WTC11 (cell line): ENCODE data around the gene ARL4C. TPM values are rescaled to one million over a fixed set of nuclear protein-coding genes. Genes with fewer than 3 reads are reported as not detected.

ENCODE experiments used
- ATAC-seq: fragments of 200-7000 bp; cut with Tn5 transposase; 2 replicates; pipeline ENCODE4 v1.10.0; 2021; ENCODE audit warnings: mild to moderate bottlenecking, moderate library complexity
- CTCF ChIA-PET: fragments of 300-600 bp; sonication (Branson Sonifier 250); formaldehyde crosslinking; loops from one replicate; lab custom pipeline; 2021; ENCODE audit warnings: antibody characterized with exemption; lab: Charles Lee
- POLR2A ChIA-PET: fragments of 350-600 bp; sonication (Branson Sonifier 250); formaldehyde crosslinking; loops from one replicate; lab custom pipeline; 2021; ENCODE audit warnings: antibody characterized with exemption; lab: Charles Lee
- DNase-seq: peaks from one replicate; pipeline ENCODE4 v3.0.0; 2021; ENCODE audit warnings: low spot score
- H3K27ac Mint-ChIP-seq: 2 replicates; pipeline ENCODE4 v1.8.0; 2021; ENCODE audit warnings: mixed read lengths
- H3K27me3 Mint-ChIP-seq: 2 replicates; pipeline ENCODE4 v1.8.0; 2021; ENCODE audit warnings: low read depth, mild to moderate bottlenecking, moderate library complexity, mixed read lengths
- H3K36me3 Mint-ChIP-seq: 2 replicates; pipeline ENCODE4 v1.8.0; 2021; ENCODE audit warnings: mixed read lengths
- H3K4me1 Mint-ChIP-seq: 2 replicates; pipeline ENCODE4 v1.8.0; 2022; ENCODE audit warnings: mixed read lengths
- H3K4me3 Mint-ChIP-seq: 2 replicates; pipeline ENCODE4 v1.8.0; 2021; ENCODE audit warnings: mild to moderate bottlenecking, moderate library complexity, mixed read lengths
- H3K9me3 Mint-ChIP-seq: 2 replicates; pipeline ENCODE4 v1.8.0; 2021; ENCODE audit warnings: mixed read lengths
- CREM ChIP-seq: sonication (generic); formaldehyde crosslinking; IDR thresholded peaks from 2 replicates; pipeline ENCODE4 v1.8.1; 2022; ENCODE audit warnings: mild to moderate bottlenecking, missing genetic modification reagents, moderate library complexity
- GABPB1 ChIP-seq: sonication (generic); formaldehyde crosslinking; IDR thresholded peaks from 2 replicates; pipeline ENCODE4 v1.8.1; 2023; ENCODE audit warnings: mild to moderate bottlenecking, missing genetic modification reagents
- NFE2L1 ChIP-seq: sonication (generic); formaldehyde crosslinking; IDR thresholded peaks from 2 replicates; pipeline ENCODE4 v1.8.1; 2023; ENCODE audit warnings: missing genetic modification reagents
- TEAD1 ChIP-seq: sonication (generic); formaldehyde crosslinking; IDR thresholded peaks from 2 replicates; pipeline ENCODE4 v1.8.0; 2022; ENCODE audit warnings: mild to moderate bottlenecking, missing genetic modification reagents
- TEAD4 ChIP-seq: sonication (generic); formaldehyde crosslinking; IDR thresholded peaks from 2 replicates; pipeline ENCODE4 v1.8.0; 2022; ENCODE audit warnings: mild to moderate bottlenecking, missing genetic modification reagents
- ZNF671 ChIP-seq: fragments of 250-450 bp; sonication (Bioruptor Pico); IDR thresholded peaks from 2 replicates; pipeline ENCODE4 v1.8.0; 2021; ENCODE audit warnings: mild to moderate bottlenecking
- total RNA-seq: library from RNA; stranded (reverse); gene quantifications from 3 replicates; pipeline ENCODE4 v1.2.3, GENCODE V29; 2021
- TF ChIP-seq, protein P1 (sequence below): sonication (generic); formaldehyde crosslinking; IDR thresholded peaks from 2 replicates; pipeline ENCODE4 v1.8.1; 2022; ENCODE audit warnings: low read depth, missing genetic modification reagents, borderline replicate concordance
- TF ChIP-seq, protein P2 (sequence below): sonication (generic); formaldehyde crosslinking; conservative IDR thresholded peaks from 2 replicates; pipeline ENCODE4 v1.8.1; 2023; ENCODE audit warnings: mild to moderate bottlenecking, low read depth, missing genetic modification reagents, moderate library complexity
- TF ChIP-seq, protein P3 (sequence below): sonication (generic); formaldehyde crosslinking; IDR thresholded peaks from 2 replicates; pipeline ENCODE4 v1.8.1; 2023; ENCODE audit warnings: mild to moderate bottlenecking, missing genetic modification reagents, moderate library complexity
- TF ChIP-seq, protein P4 (sequence below): fragments of 250-450 bp; sonication (Bioruptor Pico); IDR thresholded peaks from 2 replicates; pipeline ENCODE4 v1.8.0; 2021; ENCODE audit warnings: mild to moderate bottlenecking
- TF ChIP-seq, protein P5 (sequence below): sonication (generic); formaldehyde crosslinking; conservative IDR thresholded peaks from 2 replicates; pipeline ENCODE4 v1.8.1; 2022; ENCODE audit warnings: mild to moderate bottlenecking, missing genetic modification reagents
- TF ChIP-seq, protein P6 (sequence below): sonication (generic); formaldehyde crosslinking; IDR thresholded peaks from 2 replicates; pipeline ENCODE4 v1.8.1; 2023; ENCODE audit warnings: mild to moderate bottlenecking, moderate library complexity, missing genetic modification reagents
- TF ChIP-seq, protein P7 (sequence below): sonication (generic); formaldehyde crosslinking; IDR thresholded peaks from 2 replicates; pipeline ENCODE4 v1.8.1; 2023; ENCODE audit warnings: mild to moderate bottlenecking, missing genetic modification reagents, borderline replicate concordance

Gene ARL4C
- total RNA-seq, 1 experiment from 2014 or later, result 10.6 TPM

DNA sequence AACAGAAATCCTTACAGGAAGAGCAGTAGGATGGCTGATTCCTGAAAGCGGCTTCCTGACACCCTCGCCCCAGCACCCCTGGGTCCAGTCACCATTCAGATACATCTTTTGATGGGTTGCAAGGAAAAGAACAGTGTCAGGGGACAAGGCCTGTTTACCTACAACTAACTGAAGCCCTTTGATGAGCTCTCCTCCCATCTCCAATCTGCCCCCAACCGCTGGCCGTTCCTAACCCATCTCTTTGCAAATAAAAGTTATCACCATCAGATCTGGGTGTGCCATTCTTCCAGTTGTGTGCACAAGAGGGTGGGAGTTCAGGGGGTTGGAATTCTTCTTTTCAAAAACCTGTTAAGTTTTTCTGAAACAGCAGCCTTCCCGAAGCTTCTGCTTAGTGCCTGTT, 48.9 kb downstream of the ARL4C start (continued):
- TF ChIP-seq, protein P1, sequence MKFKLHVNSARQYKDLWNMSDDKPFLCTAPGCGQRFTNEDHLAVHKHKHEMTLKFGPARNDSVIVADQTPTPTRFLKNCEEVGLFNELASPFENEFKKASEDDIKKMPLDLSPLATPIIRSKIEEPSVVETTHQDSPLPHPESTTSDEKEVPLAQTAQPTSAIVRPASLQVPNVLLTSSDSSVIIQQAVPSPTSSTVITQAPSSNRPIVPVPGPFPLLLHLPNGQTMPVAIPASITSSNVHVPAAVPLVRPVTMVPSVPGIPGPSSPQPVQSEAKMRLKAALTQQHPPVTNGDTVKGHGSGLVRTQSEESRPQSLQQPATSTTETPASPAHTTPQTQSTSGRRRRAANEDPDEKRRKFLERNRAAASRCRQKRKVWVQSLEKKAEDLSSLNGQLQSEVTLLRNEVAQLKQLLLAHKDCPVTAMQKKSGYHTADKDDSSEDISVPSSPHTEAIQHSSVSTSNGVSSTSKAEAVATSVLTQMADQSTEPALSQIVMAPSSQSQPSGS (CRISPR knock-in tag), result no peak
- no peak for TF ChIP-seq NFE2L1 (CRISPR knock-in tag)

DNA sequence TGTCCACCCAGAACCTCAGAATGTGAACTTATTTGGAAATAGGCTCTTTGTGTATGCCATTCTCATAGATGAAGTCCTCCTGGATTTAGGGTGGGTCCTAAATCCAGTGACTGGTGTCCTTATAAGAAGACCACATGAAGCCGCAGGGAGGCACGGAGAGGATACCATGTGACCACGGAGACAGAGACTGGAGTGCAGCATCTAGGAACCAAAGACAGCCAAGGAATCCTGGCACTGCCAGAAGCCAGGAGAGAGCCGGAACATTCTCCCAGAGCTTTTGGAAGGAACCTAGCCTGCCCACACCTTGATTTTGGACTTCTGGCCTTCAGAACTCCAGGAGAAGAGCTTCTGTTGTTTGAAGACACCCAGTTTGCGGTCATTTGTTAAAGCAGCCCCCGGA, 49.7 kb downstream of the ARL4C start:
- ATAC-seq, result no peak
- no peaks in the 10 kb centered on the region for H3K9me3 Mint-ChIP-seq
- POLR2A ChIA-PET, result no interaction called here

More for the DNA sequence above, 49.7 kb downstream of the ARL4C start:
- no peaks in the 10 kb centered on the region for H3K36me3 Mint-ChIP-seq
- DNase-seq, result no peak
- TF ChIP-seq, protein P2, sequence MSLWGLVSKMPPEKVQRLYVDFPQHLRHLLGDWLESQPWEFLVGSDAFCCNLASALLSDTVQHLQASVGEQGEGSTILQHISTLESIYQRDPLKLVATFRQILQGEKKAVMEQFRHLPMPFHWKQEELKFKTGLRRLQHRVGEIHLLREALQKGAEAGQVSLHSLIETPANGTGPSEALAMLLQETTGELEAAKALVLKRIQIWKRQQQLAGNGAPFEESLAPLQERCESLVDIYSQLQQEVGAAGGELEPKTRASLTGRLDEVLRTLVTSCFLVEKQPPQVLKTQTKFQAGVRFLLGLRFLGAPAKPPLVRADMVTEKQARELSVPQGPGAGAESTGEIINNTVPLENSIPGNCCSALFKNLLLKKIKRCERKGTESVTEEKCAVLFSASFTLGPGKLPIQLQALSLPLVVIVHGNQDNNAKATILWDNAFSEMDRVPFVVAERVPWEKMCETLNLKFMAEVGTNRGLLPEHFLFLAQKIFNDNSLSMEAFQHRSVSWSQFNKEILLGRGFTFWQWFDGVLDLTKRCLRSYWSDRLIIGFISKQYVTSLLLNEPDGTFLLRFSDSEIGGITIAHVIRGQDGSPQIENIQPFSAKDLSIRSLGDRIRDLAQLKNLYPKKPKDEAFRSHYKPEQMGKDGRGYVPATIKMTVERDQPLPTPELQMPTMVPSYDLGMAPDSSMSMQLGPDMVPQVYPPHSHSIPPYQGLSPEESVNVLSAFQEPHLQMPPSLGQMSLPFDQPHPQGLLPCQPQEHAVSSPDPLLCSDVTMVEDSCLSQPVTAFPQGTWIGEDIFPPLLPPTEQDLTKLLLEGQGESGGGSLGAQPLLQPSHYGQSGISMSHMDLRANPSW (CRISPR knock-in tag), result no peak
- TF ChIP-seq, protein P3, sequence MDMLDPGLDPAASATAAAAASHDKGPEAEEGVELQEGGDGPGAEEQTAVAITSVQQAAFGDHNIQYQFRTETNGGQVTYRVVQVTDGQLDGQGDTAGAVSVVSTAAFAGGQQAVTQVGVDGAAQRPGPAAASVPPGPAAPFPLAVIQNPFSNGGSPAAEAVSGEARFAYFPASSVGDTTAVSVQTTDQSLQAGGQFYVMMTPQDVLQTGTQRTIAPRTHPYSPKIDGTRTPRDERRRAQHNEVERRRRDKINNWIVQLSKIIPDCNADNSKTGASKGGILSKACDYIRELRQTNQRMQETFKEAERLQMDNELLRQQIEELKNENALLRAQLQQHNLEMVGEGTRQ, result no peak
- TF ChIP-seq ZNF671 (CRISPR knock-in tag), result no peak
- TF ChIP-seq, protein P4, sequence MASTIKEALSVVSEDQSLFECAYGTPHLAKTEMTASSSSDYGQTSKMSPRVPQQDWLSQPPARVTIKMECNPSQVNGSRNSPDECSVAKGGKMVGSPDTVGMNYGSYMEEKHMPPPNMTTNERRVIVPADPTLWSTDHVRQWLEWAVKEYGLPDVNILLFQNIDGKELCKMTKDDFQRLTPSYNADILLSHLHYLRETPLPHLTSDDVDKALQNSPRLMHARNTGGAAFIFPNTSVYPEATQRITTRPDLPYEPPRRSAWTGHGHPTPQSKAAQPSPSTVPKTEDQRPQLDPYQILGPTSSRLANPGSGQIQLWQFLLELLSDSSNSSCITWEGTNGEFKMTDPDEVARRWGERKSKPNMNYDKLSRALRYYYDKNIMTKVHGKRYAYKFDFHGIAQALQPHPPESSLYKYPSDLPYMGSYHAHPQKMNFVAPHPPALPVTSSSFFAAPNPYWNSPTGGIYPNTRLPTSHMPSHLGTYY (CRISPR knock-in tag), result no peak
- no peak for TF ChIP-seq CREM (CRISPR knock-in tag)
- TF ChIP-seq GABPB1 (CRISPR knock-in tag), result no peak
- no peak for TF ChIP-seq TEAD1 (CRISPR knock-in tag)
- TF ChIP-seq, protein P5, sequence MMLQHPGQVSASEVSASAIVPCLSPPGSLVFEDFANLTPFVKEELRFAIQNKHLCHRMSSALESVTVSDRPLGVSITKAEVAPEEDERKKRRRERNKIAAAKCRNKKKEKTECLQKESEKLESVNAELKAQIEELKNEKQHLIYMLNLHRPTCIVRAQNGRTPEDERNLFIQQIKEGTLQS (CRISPR knock-in tag), result no peak
- TF ChIP-seq, protein P6, sequence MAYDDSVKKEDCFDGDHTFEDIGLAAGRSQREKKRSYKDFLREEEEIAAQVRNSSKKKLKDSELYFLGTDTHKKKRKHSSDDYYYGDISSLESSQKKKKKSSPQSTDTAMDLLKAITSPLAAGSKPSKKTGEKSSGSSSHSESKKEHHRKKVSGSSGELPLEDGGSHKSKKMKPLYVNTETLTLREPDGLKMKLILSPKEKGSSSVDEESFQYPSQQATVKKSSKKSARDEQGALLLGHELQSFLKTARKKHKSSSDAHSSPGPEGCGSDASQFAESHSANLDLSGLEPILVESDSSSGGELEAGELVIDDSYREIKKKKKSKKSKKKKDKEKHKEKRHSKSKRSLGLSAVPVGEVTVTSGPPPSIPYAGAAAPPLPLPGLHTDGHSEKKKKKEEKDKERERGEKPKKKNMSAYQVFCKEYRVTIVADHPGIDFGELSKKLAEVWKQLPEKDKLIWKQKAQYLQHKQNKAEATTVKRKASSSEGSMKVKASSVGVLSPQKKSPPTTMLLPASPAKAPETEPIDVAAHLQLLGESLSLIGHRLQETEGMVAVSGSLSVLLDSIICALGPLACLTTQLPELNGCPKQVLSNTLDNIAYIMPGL (CRISPR knock-in tag), result no peak
- TF ChIP-seq, protein P7, sequence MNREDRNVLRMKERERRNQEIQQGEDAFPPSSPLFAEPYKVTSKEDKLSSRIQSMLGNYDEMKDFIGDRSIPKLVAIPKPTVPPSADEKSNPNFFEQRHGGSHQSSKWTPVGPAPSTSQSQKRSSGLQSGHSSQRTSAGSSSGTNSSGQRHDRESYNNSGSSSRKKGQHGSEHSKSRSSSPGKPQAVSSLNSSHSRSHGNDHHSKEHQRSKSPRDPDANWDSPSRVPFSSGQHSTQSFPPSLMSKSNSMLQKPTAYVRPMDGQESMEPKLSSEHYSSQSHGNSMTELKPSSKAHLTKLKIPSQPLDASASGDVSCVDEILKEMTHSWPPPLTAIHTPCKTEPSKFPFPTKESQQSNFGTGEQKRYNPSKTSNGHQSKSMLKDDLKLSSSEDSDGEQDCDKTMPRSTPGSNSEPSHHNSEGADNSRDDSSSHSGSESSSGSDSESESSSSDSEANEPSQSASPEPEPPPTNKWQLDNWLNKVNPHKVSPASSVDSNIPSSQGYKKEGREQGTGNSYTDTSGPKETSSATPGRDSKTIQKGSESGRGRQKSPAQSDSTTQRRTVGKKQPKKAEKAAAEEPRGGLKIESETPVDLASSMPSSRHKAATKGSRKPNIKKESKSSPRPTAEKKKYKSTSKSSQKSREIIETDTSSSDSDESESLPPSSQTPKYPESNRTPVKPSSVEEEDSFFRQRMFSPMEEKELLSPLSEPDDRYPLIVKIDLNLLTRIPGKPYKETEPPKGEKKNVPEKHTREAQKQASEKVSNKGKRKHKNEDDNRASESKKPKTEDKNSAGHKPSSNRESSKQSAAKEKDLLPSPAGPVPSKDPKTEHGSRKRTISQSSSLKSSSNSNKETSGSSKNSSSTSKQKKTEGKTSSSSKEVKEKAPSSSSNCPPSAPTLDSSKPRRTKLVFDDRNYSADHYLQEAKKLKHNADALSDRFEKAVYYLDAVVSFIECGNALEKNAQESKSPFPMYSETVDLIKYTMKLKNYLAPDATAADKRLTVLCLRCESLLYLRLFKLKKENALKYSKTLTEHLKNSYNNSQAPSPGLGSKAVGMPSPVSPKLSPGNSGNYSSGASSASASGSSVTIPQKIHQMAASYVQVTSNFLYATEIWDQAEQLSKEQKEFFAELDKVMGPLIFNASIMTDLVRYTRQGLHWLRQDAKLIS, result no peak
- TF ChIP-seq TEAD4 (CRISPR knock-in tag), result no peak
- TF ChIP-seq, all 79 proteins: peak for 0
- Mint-ChIP-seq H3K27me3 (peaks cover 37% of the 10 kb centered on the region), H3K27ac (no peak overlapping the region), H3K4me1 (peaks cover 36% of the 10 kb centered on the region), H3K4me3 (no peak overlapping the region)
- CTCF ChIA-PET, result interaction anchor here (2.2 kb wide), 1 partner anchor 153 kb away, joined by 6 read pairs; no protein-coding TSS in a partner anchor
